NCI-H1048 (cell line): ENCODE measurements around the gene PPM1L.
"Not testable (repeated sequence)": the region's sequence is repeated elsewhere in the genome, so short reads cannot be mapped to it uniquely, and the experiment has no call there.

Source experiments
- DNase-seq: peaks from one replicate; lab custom pipeline; 2025; lab: John Stamatoyannopoulos, UW

PPM1L gene

GRCh38 chr3:160755776-160756304 lies at the start of gene PPM1L:
Gene PPM1L, plus strand, starts transcription at chr3:160756231.
- DNase-seq, result no peak

GRCh38 chr3:160707187-160707794 lies 48.7 kb upstream of the PPM1L start:
- DNase-seq, result no peak

DNA sequence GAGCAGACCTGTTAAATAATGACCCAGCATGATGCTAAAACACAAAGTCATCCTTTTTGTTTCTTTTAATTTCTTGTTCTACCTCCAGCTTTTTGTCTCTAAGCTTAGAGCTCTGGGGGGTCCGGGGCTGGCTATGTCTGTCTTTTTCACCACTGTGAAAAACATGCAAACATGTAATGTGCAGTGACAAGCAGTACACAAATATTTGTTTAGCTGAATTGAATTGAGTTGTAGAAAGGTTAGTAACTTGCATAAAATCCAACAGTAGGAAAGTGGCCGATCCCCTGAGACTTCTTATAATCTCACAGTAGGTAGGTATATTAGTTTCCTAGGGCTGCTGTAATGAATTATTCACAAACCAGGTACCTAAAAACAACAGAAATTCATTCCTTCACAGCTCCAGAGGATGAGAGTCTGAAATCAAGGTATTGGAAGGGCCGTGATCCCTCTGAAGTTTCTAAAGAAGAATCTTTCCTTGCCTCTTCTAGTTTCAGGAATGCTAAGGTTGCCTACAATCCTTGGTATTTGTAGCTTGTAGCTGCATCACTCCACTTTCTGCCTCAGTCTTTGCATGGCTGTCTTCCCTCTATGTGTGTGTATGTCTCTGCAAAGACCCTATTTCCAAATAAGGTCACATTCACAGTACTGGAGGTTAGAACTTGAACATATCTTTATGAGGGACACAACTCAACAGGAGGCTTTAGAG lies 46.4 kb upstream of the PPM1L start:
- DNase-seq, result no peak

DNA sequence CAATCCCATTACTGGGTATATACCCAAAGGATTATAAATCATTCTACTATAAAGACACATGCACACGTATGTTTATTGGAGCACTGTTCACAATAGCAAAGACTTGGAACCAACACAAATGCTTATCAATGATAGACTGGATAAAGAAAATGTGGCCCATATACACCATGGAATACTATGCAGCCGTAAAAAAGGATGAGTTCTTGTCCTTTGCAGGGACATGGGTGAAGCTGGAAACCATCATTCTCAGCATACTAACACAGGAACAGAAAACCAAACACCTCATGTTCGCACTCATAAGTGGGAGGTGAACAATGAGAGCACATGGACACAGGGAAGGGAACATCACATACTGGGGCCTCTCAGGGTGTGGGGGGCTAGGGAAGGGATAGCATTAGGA lies 42.9 kb upstream of the PPM1L start:
- not testable (repeated sequence) for DNase-seq

GRCh38 chr3:160719710-160720109 lies 36.3 kb upstream of the PPM1L start:
- DNase-seq, result no peak

DNA sequence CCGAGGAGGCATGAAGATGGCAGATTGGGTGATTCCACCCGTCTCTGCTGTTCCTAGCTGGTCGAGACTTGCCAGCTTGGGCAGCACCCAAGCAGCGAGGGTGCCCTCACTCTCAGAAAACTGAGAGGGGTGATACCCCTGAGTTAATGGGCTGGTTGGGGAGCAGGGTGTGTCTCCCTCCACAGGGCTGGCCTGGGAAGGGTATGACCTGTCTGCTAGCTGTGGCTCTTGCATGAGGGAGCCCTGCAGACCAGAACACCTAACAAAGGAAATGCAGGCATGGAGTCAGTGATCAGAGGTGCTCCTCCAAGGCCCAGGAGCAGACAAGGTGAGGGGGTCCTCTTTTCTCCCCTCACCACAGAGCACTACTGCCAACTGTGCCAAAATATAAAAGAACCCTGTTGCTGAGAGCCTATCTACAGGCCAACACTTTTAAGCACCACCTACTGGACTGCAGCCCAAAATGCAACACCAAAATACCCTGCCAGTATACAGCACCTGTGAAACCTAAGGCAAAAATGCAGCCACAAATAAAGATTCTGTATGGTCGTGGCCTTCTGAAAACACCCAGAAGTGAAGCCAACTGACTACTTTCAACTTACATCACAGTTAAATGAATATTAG lies 35.8 kb upstream of the PPM1L start:
- DNase-seq, result no peak

DNA sequence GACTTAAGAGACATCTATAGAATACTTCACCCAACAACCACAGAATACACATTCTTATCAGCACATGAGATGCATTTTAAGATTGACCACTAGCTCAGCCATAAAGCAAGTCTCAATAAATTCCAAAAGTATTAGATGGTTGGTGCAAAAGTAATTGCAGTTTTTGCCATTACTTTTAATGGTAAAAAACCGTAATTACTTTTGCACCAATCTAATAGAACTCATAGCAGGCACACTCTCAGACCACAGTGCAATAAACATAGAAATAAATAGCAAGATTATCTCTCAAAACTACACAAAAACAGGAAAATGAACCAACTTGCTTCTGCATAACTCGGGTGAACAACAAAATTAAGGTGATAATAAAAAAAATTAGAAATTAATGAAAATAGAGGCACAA lies 33.7 kb upstream of the PPM1L start:
- no peak for DNase-seq

- no peak for DNase-seq
Observed at GRCh38 chr3:160725338-160725737, 30.7 kb upstream of the PPM1L start.

GRCh38 chr3:160735826-160736225 lies 20.2 kb upstream of the PPM1L start:
- no peak for DNase-seq

- no peak for DNase-seq
Observed at GRCh38 chr3:160738048-160738447, 18.0 kb upstream of the PPM1L start.

GRCh38 chr3:160739079-160739478 lies 17.0 kb upstream of the PPM1L start:
- DNase-seq, result no peak

GRCh38 chr3:160746976-160747375 lies 9.1 kb upstream of the PPM1L start:
- no peak for DNase-seq

- no peak for DNase-seq
Observed at GRCh38 chr3:160747422-160747821, 8.6 kb upstream of the PPM1L start.

DNA sequence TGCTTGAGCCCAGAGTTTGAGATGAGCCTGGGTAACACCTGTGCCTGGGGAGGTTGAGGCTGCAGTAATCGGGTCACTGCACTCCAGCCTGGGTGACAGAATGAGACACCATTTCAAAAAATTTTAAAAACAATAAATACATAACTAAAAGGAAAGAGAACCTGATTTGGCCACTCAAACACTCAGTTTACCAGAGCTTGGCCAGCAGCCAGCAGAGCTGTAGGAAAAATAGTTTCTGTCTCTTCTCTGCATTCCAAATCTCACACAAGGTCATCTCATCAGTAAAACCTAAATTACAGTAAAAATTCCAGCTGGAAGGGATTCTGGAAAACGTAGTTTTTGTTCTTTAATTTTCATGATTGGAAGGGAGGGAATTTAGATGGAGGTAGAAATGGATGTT lies 7.8 kb upstream of the PPM1L start:
- no peak for DNase-seq

DNA sequence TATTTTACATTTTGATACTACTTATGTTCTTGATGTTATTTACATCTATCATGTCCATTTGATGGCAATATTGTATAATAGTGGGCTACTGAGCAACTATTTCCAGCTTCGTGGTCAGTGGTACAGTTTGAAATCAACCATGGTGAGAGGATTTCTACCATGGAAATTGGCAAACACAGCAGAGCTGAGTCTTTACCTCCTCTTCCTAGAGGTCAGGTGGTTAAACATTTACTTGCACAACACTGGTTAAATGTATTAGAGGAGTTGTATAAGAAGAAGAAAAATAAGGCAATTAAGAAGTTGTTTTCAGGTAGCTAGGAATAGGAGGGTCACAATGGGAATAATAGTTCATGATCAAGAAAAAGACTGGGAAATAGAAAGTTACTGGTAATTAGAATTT lies 7.2 kb upstream of the PPM1L start:
- no peak for DNase-seq

GRCh38 chr3:160753953-160754352 lies 2.1 kb upstream of the PPM1L start:
- DNase-seq, result no peak

GRCh38 chr3:160754371-160754854 lies 1.6 kb upstream of the PPM1L start:
- no peak for DNase-seq

- peak; percentile 76 for DNase-seq
Observed at GRCh38 chr3:160754855-160755747, 930 bp upstream of the PPM1L start.

- DNase-seq, result no peak
Observed at GRCh38 chr3:160757233-160758106, 1.4 kb downstream of the PPM1L start.

DNA sequence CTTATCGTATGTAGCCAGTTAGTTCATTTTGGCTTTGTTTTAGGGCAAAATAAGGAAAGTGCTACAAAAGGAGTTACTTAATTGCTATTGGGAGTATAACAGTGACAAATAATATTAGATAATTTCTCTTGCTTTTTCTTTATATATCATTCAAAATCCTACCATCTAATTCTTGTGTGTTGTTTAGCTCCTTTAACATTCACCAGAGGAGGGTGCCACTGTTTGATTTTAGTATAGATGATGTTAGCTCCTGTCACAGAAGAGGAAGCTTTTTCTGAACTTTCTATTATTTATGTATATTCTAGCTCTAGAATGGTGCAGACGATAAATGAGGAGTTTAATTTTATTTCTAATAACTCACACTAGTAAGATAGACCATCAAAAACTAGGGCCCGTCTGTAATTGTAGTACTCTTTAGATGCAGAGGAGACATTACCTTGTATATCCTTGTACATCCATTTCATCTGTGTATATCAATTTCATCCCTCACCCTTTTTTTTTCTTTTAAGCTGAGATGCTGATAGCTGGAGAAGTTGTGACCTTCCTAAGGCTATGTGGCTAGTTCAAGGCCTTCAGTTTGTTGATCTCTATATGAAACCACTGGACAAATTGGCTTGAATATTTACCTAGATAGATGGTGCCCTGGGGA lies 3.0 kb downstream of the PPM1L start:
- no peak for DNase-seq

- no peak for DNase-seq
Observed at GRCh38 chr3:160763073-160763472, 7.0 kb downstream of the PPM1L start.
